HG02840 (cell line): ENCODE data around the gene FAM241A.
A peak's percentile ranks its signal among the peaks of the same experiment; 100 is the strongest.
"Not testable (repeated sequence)": the region's sequence is repeated elsewhere in the genome, so short reads cannot be mapped to it uniquely, and the experiment has no call there.

ENCODE experiments used
- ATAC-seq: cut with Tn5 transposase; IDR thresholded peaks from one replicate; pipeline ENCODE4 v1.9.1; 2021; ENCODE audit warnings: mild to moderate bottlenecking, moderate library complexity, moderate number of reproducible peaks; ENCODE audit not compliant: unreplicated experiment, low FRiP score

The FAM241A gene

GRCh38 chr4:112145326-112145789 is at the start of gene FAM241A:
TSS of gene FAM241A (plus strand) at chr4:112145454. CDS start at chr4:112145581, 127 bp downstream.
- ATAC-seq = peak; percentile 83

- no peak for ATAC-seq
These were observed 46.3 kb upstream of the FAM241A start for GRCh38 chr4:112098841-112099530.

- ATAC-seq = peak; percentile 84
These were observed 45.5 kb upstream of the FAM241A start for GRCh38 chr4:112099701-112100297.

GRCh38 chr4:112102875-112103370 is 42.3 kb upstream of the FAM241A start:
- ATAC-seq = no peak

- ATAC-seq = no peak
These were observed 39.9 kb upstream of the FAM241A start for GRCh38 chr4:112105201-112105969.

GRCh38 chr4:112109360-112110058 is 35.7 kb upstream of the FAM241A start:
- no peak for ATAC-seq

GRCh38 chr4:112110059-112110425 is 35.2 kb upstream of the FAM241A start:
- no peak for ATAC-seq

- ATAC-seq = no peak
These were observed 33.9 kb upstream of the FAM241A start for GRCh38 chr4:112111306-112111705.

- not testable (repeated sequence) for ATAC-seq
These were observed 33.2 kb upstream of the FAM241A start for GRCh38 chr4:112112095-112112494.

- ATAC-seq = no peak
These were observed 32.6 kb upstream of the FAM241A start for GRCh38 chr4:112112590-112113170.

GRCh38 chr4:112113864-112114263 is 31.4 kb upstream of the FAM241A start:
- ATAC-seq = no peak

- no peak for ATAC-seq
These were observed 30.8 kb upstream of the FAM241A start for GRCh38 chr4:112114452-112114851.

- ATAC-seq = no peak
These were observed 26.4 kb upstream of the FAM241A start for GRCh38 chr4:112118742-112119352.

- ATAC-seq = peak; percentile 84
These were observed 25.9 kb upstream of the FAM241A start for GRCh38 chr4:112119353-112119783.

- ATAC-seq = no peak
These were observed 25.2 kb upstream of the FAM241A start for GRCh38 chr4:112120021-112120420.

- ATAC-seq = no peak
These were observed 19.8 kb upstream of the FAM241A start for GRCh38 chr4:112125416-112125815.

GRCh38 chr4:112127048-112127637 is 18.1 kb upstream of the FAM241A start:
- ATAC-seq = no peak

GRCh38 chr4:112127803-112128202 is 17.5 kb upstream of the FAM241A start:
- no peak for ATAC-seq

GRCh38 chr4:112128452-112128851 is 16.8 kb upstream of the FAM241A start:
- ATAC-seq = no peak
